Fibroblast of peridontal ligament (primary cell): Measurements from ENCODE around the gene WDR17.

Experiments used
- DNase-seq: peaks from one replicate; pipeline ENCODE4 v3.0.0-alpha.2; 2010; ENCODE audit errors: extremely low read depth

The WDR17 gene

DNA sequence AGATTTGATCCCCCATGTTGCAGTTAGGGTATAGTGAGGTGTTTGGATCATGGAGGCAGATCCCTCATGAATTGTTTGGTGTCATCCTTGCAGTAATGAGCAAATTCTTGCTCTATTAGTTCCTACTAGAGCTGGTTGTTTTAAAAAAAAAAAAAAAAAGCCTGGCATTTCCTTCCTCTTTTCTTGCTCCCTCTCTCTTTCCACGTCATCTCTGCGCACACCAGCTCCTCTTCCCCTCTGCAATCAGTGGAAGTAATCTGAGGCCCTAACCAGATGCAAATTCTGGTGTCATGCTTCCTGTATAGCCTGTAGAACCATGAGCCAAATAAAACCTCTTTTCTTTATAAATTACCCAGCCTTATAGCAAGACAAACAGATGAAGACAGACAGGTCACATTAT is 24.5 kb downstream of the WDR17 start:
- no peak for DNase-seq

DNA sequence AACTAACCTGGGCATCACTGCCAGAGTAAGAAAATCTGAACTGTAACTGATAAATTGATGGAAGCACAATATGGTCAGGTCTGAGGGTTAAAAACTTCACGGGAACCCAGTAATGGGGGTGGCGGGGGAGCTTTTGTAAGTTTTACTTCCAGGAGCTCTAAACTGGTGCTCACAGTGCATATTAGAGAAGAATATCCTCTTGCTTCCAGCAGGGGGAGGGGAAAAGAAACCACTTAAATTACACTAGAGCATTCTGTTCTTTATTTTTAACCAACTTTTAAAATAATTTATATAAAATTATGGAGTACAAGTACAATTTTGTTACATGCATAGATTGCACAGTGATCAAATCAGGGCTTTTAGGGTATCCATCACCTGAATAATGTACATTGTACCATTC is 33.7 kb downstream of the WDR17 start:
- no peak for DNase-seq

DNA sequence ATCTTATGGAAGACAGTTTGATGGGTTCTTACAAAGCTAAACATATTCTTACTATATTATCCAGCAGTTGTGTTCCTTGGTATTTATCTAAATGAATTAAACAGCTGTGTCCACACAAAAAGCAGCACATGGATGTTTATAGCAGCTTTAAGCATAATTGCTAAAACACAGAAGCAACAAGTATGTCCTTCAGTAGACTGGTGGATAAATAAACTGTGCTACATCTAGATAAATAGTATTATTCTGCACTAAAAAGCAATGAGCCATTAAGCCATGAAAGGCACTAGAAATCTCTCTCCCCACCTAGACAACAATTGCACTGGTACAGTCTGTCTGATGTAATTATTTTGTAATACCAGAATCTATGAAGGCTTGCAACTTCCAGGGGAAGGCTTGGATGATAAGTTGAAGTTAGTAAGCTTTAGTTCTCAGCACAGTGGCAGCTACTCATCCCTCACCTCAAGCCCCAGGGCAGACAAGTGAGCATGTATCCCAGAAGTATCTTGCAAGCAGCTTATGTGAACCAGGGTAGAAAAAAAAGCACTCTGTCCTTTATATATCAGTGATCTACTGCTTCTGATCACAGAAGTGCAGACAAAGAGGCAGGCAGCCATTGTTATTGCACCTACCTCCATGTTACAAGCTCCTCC is 36.9 kb downstream of the WDR17 start:
- DNase-seq = no peak

GRCh38 chr4:176107695-176108094 is 42.1 kb downstream of the WDR17 start:
- no peak for DNase-seq

- DNase-seq = peak; percentile 37
These were observed 58.2 kb downstream of the WDR17 start for GRCh38 chr4:176123710-176124407.

DNA sequence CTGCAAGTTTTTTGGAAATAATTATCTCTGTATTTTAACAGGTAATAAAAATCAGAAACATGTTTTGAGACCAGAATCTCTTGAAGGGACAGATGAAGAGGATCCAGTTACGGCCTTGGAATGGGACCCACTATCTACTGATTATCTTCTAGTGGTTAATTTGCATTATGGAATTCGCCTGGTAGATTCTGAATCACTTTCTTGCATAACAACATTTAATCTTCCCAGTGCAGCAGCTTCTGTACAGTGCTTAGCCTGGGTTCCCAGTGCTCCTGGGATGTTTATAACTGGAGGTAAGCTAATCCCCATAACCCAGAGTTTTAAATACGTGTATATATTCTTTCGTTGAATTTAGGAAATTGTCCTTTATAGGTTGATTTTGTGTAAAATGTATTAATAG is 59.4 kb downstream of the WDR17 start:
- DNase-seq = peak; percentile 13

- DNase-seq = no peak
These were observed 69.0 kb downstream of the WDR17 start for GRCh38 chr4:176134670-176135069.

- peak; percentile 60 for DNase-seq
These were observed 72.0 kb downstream of the WDR17 start for GRCh38 chr4:176137631-176138030.

- DNase-seq = no peak
These were observed 73.9 kb downstream of the WDR17 start for GRCh38 chr4:176139518-176139917.

DNA sequence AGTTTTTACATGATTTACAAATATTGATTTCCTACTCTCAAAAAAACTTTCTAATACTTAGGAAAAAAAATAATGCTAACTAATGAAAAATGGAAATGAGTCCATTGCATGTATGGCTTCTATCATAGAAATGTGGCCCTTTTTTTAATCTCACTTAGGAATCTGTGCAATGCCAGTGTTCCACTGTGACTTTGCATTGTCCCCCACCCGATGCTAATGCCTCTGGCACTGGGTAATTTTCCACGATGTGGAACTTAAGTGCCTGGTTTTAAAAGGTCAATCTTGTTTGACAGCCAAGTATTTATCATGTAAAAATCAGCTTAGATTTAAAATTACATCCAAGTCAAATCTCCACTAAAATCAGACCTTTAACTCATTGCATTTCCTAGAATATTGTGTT is 76.6 kb downstream of the WDR17 start:
- DNase-seq = no peak

DNA sequence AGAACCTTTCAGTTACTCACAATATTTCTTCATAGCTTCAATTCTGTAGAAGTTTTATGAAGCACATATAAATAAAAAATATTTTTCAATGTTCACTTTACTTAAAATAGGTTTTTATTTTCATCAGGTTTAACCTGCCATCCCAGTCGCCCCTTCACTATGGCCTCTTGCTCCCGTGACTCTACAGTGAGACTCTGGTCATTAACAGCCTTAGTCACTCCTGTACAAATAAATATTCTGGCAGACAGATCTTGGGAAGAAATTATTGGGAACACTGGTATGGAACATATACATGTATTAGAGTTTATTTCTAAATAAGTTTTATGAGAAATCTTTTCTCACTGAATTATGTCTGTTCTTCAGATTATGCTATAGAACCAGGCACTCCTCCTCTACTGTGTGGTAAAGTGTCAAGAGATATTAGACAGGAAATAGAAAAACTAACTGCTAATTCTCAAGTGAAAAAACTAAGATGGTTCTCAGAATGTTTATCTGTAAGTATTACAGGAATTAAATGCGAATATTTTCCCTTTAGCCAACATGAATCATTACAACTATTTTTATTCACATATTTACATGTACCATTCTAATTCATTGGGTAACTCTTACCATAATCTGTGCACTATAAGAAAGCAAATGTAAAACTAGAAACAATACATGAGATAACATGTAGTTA is 84.2 kb downstream of the WDR17 start:
- DNase-seq = no peak

DNA sequence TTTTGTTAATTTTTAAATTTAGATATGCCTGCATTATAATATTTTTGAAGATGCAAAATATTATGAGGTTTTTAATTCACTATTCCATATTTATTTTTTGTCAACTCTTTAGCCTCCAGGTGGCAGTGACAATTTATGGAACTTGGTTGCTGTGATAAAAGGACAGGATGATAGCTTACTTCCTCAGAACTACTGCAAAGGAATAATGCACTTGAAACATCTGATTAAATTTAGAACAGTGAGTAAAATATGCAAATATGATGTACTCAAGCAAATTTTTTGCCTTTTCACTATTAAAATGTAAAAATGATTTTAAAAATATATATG is 84.7 kb downstream of the WDR17 start:
- DNase-seq = peak; percentile 74

- no peak for DNase-seq
These were observed 85.1 kb downstream of the WDR17 start for GRCh38 chr4:176150704-176151103.

DNA sequence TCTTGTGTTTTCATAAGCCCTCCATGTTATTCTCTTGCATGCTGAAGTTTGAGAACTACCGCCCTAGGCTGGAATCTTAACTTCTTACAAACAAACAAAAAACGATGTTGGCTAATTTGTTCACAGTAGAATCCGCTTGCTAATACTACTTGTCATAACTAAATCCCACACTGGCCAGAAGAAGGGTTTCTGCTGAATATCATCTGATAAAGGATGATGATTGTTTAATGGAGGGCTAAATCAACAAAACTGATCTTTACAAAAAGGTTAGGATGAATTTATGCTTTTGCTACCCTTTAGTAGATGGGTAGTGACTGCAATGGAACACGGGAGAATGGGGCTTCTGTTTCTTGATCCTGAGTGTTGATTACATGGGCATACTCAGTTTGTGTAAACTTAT is 87.5 kb downstream of the WDR17 start:
- DNase-seq = no peak

GRCh38 chr4:176156656-176157055 is 91.0 kb downstream of the WDR17 start:
- no peak for DNase-seq

DNA sequence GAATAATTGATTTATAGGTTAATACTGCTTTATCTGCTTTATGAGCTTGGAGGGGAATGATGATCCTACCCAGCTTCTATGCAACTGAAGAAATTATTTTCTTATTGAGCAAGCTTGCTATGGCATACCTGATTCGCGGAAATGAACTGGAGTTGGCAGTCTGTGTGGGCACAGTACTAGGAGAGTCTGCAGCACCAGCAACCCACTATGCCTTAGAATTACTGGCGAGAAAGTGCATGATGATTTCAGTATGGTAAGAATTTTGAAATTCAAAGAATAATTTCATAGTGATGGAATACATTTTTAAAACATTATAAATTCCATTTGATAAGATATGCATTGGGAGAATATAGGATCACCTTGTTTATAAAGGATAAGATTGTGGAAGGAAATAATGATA is 97.4 kb downstream of the WDR17 start:
- no peak for DNase-seq

GRCh38 chr4:176185051-176185450 is 119.4 kb downstream of the WDR17 start:
- DNase-seq = peak; percentile 95

DNA sequence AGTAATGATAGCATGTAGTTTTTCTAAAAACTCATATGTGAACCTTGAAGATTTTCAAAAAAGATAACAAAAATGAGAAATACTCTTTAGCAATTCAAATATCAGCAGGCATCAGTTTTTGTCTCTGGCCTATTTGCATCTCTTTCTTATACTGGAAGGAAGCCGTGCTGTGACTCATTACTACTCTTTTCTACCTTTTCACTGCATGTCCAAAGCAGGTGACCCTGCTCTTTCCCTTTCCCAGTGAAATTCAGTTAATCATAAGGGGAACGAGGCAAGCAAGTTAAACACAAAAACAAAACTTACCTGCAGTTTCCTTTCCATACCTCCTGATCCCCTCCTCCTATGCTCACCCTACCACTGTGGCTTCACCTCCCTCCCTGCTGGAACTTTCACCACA is 120.4 kb downstream of the WDR17 start:
- DNase-seq = no peak

GRCh38 chr4:176186671-176187395 is 121.2 kb downstream of the WDR17 start:
- peak; percentile 69 for DNase-seq

DNA sequence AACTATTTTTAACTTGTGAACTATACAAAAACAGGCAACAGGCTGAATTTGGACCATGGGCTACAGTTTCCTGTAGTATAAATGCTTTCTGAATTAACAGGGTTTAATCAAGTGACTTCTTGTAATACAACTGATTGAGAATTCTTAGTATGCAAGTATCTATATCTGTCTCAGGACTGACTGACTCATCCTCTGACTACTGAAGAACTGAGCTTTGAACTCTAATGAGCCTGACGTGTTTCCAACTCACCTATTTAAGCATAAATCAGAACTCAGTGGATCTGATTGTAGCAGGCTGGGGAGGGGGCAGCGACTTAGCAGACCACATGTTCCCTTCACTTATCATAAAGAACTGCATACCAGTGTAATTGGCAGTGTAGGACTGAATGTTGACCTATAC is 122.0 kb downstream of the WDR17 start:
- no peak for DNase-seq

- no peak for DNase-seq
These were observed 123.0 kb downstream of the WDR17 start for GRCh38 chr4:176188654-176189053.

GRCh38 chr4:176189891-176190795 is 124.5 kb downstream of the WDR17 start:
- DNase-seq = no peak
